Measurements from ENCODE around the gene C3orf52. TPM values are rescaled to one million over a fixed set of nuclear protein-coding genes. Genes with fewer than 3 reads are reported as not detected.

C3orf52 gene
- total and polyA plus RNA-seq, 2 experiments from 2014 or later = 9.3 to 20.7 TPM

- Histone ChIP-seq H3K27ac (no peak overlapping the region), H3K4me1 (ENCODE audit: insufficient read depth) (peaks cover 3% of the 10 kb centered on the region), H3K79me2 (no peaks in the 10 kb centered on the region), H3K27me3 (no peaks in the 10 kb centered on the region), H4K20me1 (ENCODE audit: insufficient read depth, poor library complexity, severe bottlenecking) (no peaks in the 10 kb centered on the region), H3K9me2 (replicated peaks; ENCODE audit: insufficient read depth) (no peaks in the 10 kb centered on the region), H2AFZ (no peak overlapping the region), H3K4me3 (no peak overlapping the region), H3K36me3 (replicated peaks; ENCODE audit: insufficient read depth, low read depth) (no peaks in the 10 kb centered on the region), H3K4me2 (no peak overlapping the region), H3K9me3 (ENCODE audit: low read depth) (no peaks in the 10 kb centered on the region)
- no peak for DNase-seq (ENCODE audit: low spot score)
- 87% methylated on average over 5 of the region's 5 CpGs for WGBS (ENCODE audit: low lambda C conversion rate, missing lambda C conversion rate)
- TF ChIP-seq EZH2 (IDR thresholded peaks at IDR 0.05; ENCODE audit: borderline replicate concordance) (no peak), EZH2phosphoT487 (IDR thresholded peaks at IDR 0.05; ENCODE audit: low read depth, severe bottlenecking, unreplicated experiment) (no peak), CTCF (IDR thresholded peaks at IDR 0.05; ENCODE audit: poor library complexity) (no peak)
Measured at GRCh38 chr3:112124907-112125607, 38.9 kb downstream of the C3orf52 start.

GRCh38 chr3:112126511-112126911, 40.3 kb downstream of the C3orf52 start:
- Histone ChIP-seq H3K27ac (no peak overlapping the region), H2AFZ (no peak overlapping the region), H3K27me3 (no peaks in the 10 kb centered on the region), H3K9me2 (replicated peaks; ENCODE audit: insufficient read depth) (no peaks in the 10 kb centered on the region), H4K20me1 (ENCODE audit: insufficient read depth, poor library complexity, severe bottlenecking) (no peaks in the 10 kb centered on the region), H3K4me3 (no peak overlapping the region), H3K4me1 (ENCODE audit: insufficient read depth) (peaks cover 3% of the 10 kb centered on the region), H3K36me3 (replicated peaks; ENCODE audit: insufficient read depth, low read depth) (no peaks in the 10 kb centered on the region), H3K4me2 (no peak overlapping the region), H3K9me3 (ENCODE audit: low read depth) (no peaks in the 10 kb centered on the region), H3K79me2 (no peaks in the 10 kb centered on the region)
- WGBS (ENCODE audit: low lambda C conversion rate, missing lambda C conversion rate) = 48% methylated on average over 1 of the region's 1 CpG
- no peak for DNase-seq (ENCODE audit: low spot score)
- TF ChIP-seq CTCF (IDR thresholded peaks at IDR 0.05; ENCODE audit: poor library complexity) = no peak
- no peak for TF ChIP-seq EZH2 (IDR thresholded peaks at IDR 0.05; ENCODE audit: borderline replicate concordance)
- TF ChIP-seq EZH2phosphoT487 (IDR thresholded peaks at IDR 0.05; ENCODE audit: low read depth, severe bottlenecking, unreplicated experiment) = no peak

GRCh38 chr3:112127522-112128494, 41.6 kb downstream of the C3orf52 start:
- no peaks in the 10 kb centered on the region for H3K36me3 ChIP-seq (replicated peaks; ENCODE audit: insufficient read depth, low read depth)
- no peaks in the 10 kb centered on the region for H3K9me2 ChIP-seq (replicated peaks; ENCODE audit: insufficient read depth)
- no peak for TF ChIP-seq CTCF (IDR thresholded peaks at IDR 0.05; ENCODE audit: poor library complexity)
- no peak for TF ChIP-seq EZH2phosphoT487 (IDR thresholded peaks at IDR 0.05; ENCODE audit: low read depth, severe bottlenecking, unreplicated experiment)
- no peak for TF ChIP-seq EZH2 (IDR thresholded peaks at IDR 0.05; ENCODE audit: borderline replicate concordance)
- no peaks in the 10 kb centered on the region for H3K79me2 ChIP-seq
- WGBS (ENCODE audit: low lambda C conversion rate, missing lambda C conversion rate) = 77% methylated on average over 10 of the region's 10 CpGs
- H3K27me3 ChIP-seq = no peaks in the 10 kb centered on the region
- no peak overlapping the region for H3K4me3 ChIP-seq
- H4K20me1 ChIP-seq (ENCODE audit: insufficient read depth, poor library complexity, severe bottlenecking) = no peaks in the 10 kb centered on the region
- H3K9me3 ChIP-seq (ENCODE audit: low read depth) = no peaks in the 10 kb centered on the region
- H3K27ac ChIP-seq = no peak overlapping the region
- DNase-seq (ENCODE audit: low spot score) = no peak
- peaks cover 3% of the 10 kb centered on the region for H3K4me1 ChIP-seq (ENCODE audit: insufficient read depth)
- no peak overlapping the region for H2AFZ ChIP-seq
- no peak overlapping the region for H3K4me2 ChIP-seq
